Esophagus squamous epithelium (tissue), 4 donors: ENCODE results near the gene CPNE1.

Experiments used
- POLR2A ChIP-seq, 4 donors: fragments of 450-650 bp; IDR thresholded peaks; one replicate each; pipeline ENCODE4 v1.6.1; 2017; ENCODE audit warnings: antibody characterized with exemption in 4 of 4, mild to moderate bottlenecking in 4 of 4, moderate library complexity in 3 of 4
- TF ChIP-seq, protein P1 (sequence below), 6 experiments: fragments of 450-650 bp in 4 of 6; fragments of 200-600 bp in 2 of 6; sonication (generic) in 2 of 6; IDR thresholded peaks; one replicate each; pipeline ENCODE4 v1.5.1; 2016 to 2019; ENCODE audit warnings: antibody characterized with exemption in 6 of 6, mild to moderate bottlenecking in 4 of 6, moderate library complexity in 4 of 6

DNA sequence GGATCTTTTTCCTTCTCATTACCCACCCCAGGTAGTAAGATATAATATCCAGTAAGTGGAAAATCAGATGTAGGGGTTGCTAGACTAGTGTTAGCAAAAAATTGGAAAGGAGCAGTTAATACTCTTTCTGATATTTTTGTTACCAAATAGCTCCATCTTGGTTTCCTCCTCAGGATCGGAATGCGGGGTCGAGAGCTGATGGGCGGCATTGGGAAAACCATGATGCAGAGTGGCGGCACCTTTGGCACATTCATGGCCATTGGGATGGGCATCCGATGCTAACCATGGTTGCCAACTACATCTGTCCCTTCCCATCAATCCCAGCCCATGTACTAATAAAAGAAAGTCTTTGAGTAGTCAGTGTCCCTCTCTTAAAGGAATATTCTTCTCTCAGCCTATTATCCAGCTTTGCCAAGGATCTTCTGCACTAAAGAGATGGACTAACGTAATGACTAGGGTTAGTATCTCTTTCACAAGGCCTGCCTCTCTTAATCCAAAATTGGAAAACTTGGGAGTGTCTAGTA, 36.0 kb upstream of the CPNE1 start:
- TF ChIP-seq POLR2A (IDR thresholded peaks at IDR 0.05) = no peak
- TF ChIP-seq, protein P1, sequence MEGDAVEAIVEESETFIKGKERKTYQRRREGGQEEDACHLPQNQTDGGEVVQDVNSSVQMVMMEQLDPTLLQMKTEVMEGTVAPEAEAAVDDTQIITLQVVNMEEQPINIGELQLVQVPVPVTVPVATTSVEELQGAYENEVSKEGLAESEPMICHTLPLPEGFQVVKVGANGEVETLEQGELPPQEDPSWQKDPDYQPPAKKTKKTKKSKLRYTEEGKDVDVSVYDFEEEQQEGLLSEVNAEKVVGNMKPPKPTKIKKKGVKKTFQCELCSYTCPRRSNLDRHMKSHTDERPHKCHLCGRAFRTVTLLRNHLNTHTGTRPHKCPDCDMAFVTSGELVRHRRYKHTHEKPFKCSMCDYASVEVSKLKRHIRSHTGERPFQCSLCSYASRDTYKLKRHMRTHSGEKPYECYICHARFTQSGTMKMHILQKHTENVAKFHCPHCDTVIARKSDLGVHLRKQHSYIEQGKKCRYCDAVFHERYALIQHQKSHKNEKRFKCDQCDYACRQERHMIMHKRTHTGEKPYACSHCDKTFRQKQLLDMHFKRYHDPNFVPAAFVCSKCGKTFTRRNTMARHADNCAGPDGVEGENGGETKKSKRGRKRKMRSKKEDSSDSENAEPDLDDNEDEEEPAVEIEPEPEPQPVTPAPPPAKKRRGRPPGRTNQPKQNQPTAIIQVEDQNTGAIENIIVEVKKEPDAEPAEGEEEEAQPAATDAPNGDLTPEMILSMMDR (IDR thresholded peaks at IDR 0.05) = no peak
